ENCODE results near the gene SRGAP2B.
"Not testable (repeated sequence)": the region's sequence is repeated elsewhere in the genome, so short reads cannot be mapped to it uniquely, and the experiment has no call there.

The SRGAP2B gene

GRCh38 chr1:145095284-145096057 is at the start of gene SRGAP2B, which contains the start of gene FAM72D:
TSS of gene SRGAP2B (minus strand) at chr1:145095328. CDS start at chr1:145092901, 2,427 bp downstream.
TSS of gene FAM72D (plus strand) at chr1:145095974. CDS start at chr1:145096848, 874 bp downstream.
- peak within 1 kb of the TSS in 3 of 21 experiments; percentile 47 to 69 (median 60) for H3K27ac ChIP-seq
- peak within 1 kb of the TSS in 6 of 7 experiments; percentile 23 to 45 (median 37) for H3K4me3 ChIP-seq

GRCh38 chr1:145144264-145144913 is 49.3 kb upstream of the SRGAP2B start:
- H3K4me3 ChIP-seq, H3K27ac ChIP-seq: not testable (repeated sequence)

- H3K27ac ChIP-seq, H3K4me3 ChIP-seq: not testable (repeated sequence)
Observed at GRCh38 chr1:145140549-145140948, 45.4 kb upstream of the SRGAP2B start.

- H3K27ac ChIP-seq, H3K4me3 ChIP-seq: not testable (repeated sequence)
Observed at GRCh38 chr1:145134476-145134875, 39.3 kb upstream of the SRGAP2B start.

- not testable (repeated sequence) for H3K27ac ChIP-seq, H3K4me3 ChIP-seq
Observed at GRCh38 chr1:145128697-145129469, 33.8 kb upstream of the SRGAP2B start.

GRCh38 chr1:145127144-145127543 is 32.0 kb upstream of the SRGAP2B start:
- H3K4me3 ChIP-seq, H3K27ac ChIP-seq: not testable (repeated sequence)

GRCh38 chr1:145125112-145125511 is 30.0 kb upstream of the SRGAP2B start:
- H3K27ac ChIP-seq, H3K4me3 ChIP-seq: not testable (repeated sequence)

- not testable (repeated sequence) for H3K27ac ChIP-seq, H3K4me3 ChIP-seq
Observed at GRCh38 chr1:145123992-145124641, 29.0 kb upstream of the SRGAP2B start.

GRCh38 chr1:145123062-145123395 is 27.9 kb upstream of the SRGAP2B start:
- not testable (repeated sequence) for H3K27ac ChIP-seq

GRCh38 chr1:145122344-145123061 is 27.4 kb upstream of the SRGAP2B start:
- not testable (repeated sequence) for H3K4me3 ChIP-seq, H3K27ac ChIP-seq

More at GRCh38 chr1:145123062-145123395, 27.9 kb upstream of the SRGAP2B start:
- not testable (repeated sequence) for H3K4me3 ChIP-seq

- H3K4me3 ChIP-seq, H3K27ac ChIP-seq: not testable (repeated sequence)
Observed at GRCh38 chr1:145119842-145120241, 24.7 kb upstream of the SRGAP2B start.

GRCh38 chr1:145115587-145116493 is 20.7 kb upstream of the SRGAP2B start:
- not testable (repeated sequence) for H3K4me3 ChIP-seq

GRCh38 chr1:145114560-145115057 is 19.5 kb upstream of the SRGAP2B start:
- not testable (repeated sequence) for H3K4me3 ChIP-seq, H3K27ac ChIP-seq

More at GRCh38 chr1:145115587-145116493, 20.7 kb upstream of the SRGAP2B start:
- not testable (repeated sequence) for H3K27ac ChIP-seq

- H3K4me3 ChIP-seq, H3K27ac ChIP-seq: not testable (repeated sequence)
Observed at GRCh38 chr1:145112703-145113102, 17.6 kb upstream of the SRGAP2B start.

- not testable (repeated sequence) for H3K4me3 ChIP-seq, H3K27ac ChIP-seq
Observed at GRCh38 chr1:145111674-145112073, 16.5 kb upstream of the SRGAP2B start.

GRCh38 chr1:145103294-145103693 is 8.2 kb upstream of the SRGAP2B start:
- not testable (repeated sequence) for H3K27ac ChIP-seq

GRCh38 chr1:145101725-145102124 is 6.6 kb upstream of the SRGAP2B start:
- H3K27ac ChIP-seq, H3K4me3 ChIP-seq: not testable (repeated sequence)

More at GRCh38 chr1:145103294-145103693, 8.2 kb upstream of the SRGAP2B start:
- H3K4me3 ChIP-seq = not testable (repeated sequence)

Measured in skin epidermis (tissue), 12 donors.